Measurements from ENCODE around the gene CACNA1E.
"Not testable (repeated sequence)": the region's sequence is repeated elsewhere in the genome, so short reads cannot be mapped to it uniquely, and the experiment has no call there.

The CACNA1E gene

DNA sequence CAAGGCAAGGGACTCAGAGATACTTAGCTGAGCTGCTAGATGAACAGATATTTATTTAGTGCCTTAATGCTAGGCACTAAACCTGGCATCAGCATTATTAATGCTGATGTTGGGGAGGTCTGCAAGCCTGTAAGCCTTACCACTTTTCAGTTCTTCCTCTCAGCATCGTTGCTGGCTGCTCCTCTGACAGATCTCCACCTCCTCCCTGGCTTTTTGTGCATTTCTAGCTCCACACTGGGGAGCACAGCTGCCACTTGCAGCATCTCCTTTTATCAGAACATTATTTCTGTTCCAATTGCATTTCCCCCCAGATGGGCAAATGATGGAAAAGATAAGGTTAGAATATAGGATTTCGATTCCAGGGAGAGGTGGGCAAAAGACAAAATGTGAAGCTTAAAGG, 34.8 kb downstream of the CACNA1E start:
- no peak for DNase-seq

- no peak for DNase-seq
Observed at GRCh38 chr1:181522864-181523263, 39.5 kb downstream of the CACNA1E start.

DNA sequence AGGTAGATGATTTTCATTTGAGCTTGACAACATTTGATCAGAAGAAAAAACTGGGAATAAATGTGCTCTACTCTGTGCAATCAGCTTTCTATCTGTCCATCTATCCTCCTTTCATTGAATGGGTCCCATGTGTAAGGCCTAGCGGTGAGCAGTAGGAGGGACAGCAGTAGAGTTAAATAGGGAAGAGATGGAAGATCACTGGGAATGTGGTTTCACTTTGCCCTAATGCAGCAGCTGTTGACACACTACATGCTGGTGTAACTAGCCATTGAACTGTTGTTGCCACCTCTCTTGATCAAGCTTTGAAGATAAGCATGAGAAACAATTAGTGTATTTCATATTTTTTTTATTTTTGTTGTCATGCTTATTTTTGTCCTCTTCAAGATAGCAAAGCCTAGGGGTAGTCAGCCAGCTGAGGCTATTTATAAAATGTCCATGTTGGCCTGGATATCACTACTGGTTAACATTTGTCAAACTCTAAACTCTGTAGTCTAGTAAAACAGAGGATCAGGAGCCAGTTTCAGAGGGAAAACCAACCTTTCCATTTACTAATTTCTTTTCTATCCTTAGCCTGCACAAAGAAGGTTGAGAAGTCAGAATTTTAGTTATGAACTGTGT, 41.9 kb downstream of the CACNA1E start:
- DNase-seq, result no peak

DNA sequence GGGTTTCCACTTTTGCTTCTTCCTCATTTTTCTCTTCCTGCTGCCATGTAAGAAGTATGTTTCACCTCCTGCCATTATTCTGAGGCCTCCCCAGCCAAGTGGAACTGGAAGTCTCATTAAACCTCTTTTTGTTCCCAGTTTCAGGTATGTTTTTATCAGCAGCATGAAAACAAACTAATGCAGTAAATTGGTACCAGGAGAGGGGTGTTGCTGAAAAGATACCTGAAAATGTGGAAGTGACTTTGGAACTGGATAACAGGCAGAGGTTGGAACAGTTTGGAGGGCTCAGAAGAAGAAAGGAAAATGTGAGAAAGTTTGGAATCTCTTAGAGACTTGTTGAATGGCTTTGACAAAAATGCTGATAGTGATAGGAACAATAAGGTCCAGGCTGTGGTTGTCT, 44.9 kb downstream of the CACNA1E start:
- not testable (repeated sequence) for DNase-seq

DNA sequence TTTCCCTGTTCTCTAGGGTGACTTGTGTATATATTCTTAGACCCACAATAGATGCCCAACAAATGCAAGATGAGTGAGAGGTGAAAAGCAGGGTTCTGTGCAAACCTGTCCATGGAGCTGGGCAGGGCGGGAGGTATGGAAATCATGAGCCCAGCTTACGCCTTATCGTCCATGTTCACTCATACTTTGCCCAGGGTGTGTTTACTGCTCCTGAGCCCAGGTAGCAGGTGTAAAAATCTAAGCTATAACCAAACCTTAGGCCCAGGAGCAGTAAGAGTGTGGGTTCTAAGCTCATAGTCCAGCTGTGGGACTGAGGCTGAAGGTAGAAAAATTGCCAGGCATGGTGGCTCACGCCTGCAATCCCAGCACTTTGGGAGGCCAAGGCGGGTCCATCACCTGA, 48.1 kb downstream of the CACNA1E start:
- no peak for DNase-seq

DNA sequence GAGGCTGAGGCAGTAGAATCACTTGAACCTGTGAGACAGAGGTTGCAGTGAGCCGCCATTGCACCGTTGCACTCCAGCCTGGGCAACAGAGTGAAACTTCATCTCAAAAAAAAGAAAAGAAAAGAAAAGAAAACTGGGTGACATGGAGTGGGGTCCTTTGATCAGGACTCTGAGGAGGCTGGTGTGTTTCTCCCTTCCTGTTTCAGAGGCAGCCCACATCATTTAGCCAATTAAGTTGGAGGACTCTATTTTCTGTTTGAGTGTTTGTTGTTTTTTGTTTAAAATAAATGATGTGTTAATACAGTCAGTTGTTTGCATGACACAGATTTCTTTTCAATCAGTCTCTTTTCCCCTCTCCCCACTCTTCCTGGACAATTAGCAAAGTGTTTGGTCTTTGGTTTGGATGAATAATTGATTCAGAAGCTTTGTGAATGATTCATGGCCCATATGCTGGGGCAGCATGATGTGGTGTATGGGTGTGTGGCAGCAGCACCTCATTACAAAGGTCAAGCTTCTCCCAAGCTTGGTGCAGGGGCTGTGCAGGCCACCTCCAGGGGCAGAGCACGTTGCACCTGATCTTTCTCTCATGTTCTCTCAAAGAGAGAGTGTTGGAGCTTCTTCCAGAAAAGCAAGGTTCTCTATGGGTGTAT, 48.8 kb downstream of the CACNA1E start:
- no peak for DNase-seq

GRCh38 chr1:181538836-181539235, 55.5 kb downstream of the CACNA1E start:
- no peak for DNase-seq

DNA sequence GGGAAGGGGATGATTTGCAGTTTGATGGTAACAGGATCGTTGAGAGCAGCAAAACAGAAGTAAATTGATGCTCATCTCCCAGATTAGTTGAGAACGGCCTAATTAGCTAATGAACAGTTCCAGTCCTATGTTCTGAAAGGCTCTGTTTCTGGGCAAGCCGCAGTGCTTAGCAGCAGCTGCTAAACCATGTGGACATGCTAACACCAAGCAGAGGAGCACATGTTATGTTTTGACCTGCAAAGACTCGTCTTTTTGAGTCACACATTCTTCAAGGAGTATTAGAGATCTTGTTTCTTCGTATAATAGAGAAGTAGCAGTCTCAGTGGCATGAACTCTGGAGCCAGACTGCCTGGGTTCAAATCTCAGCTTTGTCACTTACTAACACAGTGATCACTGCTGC, 58.1 kb downstream of the CACNA1E start:
- no peak for DNase-seq

- no peak for DNase-seq
Observed at GRCh38 chr1:181541947-181542346, 58.6 kb downstream of the CACNA1E start.

DNA sequence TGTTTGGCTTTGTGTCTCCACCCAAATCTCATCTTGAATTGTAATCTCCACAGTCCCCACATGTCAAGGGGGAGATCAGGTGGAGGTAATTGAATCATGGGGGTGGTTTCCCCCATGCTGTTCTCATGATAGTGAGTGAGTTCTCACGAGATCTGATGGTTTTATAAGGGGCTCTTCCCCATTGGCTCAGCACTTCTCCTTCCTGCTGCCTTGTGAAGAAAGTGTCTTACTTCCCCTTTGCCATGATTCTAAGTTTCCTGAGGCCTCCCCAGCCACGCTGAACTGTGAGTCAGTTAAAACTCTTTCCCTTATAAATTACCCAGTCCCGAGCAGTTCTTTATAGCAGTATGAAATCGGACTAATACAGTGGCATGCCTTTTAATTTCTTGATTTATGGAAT, 59.1 kb downstream of the CACNA1E start:
- DNase-seq, result not testable (repeated sequence)

- no peak for DNase-seq
Observed at GRCh38 chr1:181545395-181545794, 62.1 kb downstream of the CACNA1E start.

GRCh38 chr1:181548497-181548896, 65.2 kb downstream of the CACNA1E start:
- no peak for DNase-seq

- no peak for DNase-seq
Observed at GRCh38 chr1:181551249-181551648, 67.9 kb downstream of the CACNA1E start.

DNA sequence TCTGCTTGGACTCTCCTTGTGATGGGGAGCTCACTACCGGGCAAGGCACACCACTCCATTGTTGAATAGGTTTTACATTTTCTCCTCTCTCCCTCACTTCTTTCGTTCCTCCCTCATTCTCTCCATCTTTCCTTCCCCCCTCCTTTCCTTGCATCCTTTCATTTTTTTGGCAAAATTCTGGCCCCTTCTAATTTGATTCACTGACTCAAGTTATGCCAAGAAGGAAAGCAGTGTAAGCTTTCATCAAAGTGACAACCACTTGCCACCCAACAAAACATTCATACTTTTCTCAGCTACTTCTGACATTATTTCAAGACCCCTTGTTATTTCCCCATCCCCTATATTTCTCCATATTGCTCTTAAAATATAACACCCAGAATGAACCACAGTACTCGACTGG, 68.4 kb downstream of the CACNA1E start:
- DNase-seq, result no peak

DNA sequence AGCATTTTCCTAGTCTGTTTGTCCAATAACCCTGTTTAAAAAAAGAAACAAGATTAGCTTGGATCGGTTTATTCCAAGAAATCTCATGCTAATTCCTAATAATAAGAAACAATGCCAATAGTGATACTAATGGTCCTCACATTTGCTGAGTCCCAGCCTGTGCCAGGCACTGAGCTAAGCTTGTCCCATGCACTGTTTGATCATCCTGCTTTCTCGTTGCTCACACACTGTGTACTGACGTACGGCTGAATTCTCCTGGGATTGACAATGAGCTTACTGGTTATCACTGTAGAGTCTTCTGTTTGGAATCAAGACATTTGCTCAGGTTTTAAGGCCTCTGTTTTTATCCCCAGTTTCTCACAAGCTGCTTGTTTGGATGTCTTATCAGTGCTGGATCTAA, 71.1 kb downstream of the CACNA1E start:
- DNase-seq, result no peak

- DNase-seq, result no peak
Observed at GRCh38 chr1:181556631-181557030, 73.3 kb downstream of the CACNA1E start.

- DNase-seq, result no peak
Observed at GRCh38 chr1:181557313-181557712, 74.0 kb downstream of the CACNA1E start.

DNA sequence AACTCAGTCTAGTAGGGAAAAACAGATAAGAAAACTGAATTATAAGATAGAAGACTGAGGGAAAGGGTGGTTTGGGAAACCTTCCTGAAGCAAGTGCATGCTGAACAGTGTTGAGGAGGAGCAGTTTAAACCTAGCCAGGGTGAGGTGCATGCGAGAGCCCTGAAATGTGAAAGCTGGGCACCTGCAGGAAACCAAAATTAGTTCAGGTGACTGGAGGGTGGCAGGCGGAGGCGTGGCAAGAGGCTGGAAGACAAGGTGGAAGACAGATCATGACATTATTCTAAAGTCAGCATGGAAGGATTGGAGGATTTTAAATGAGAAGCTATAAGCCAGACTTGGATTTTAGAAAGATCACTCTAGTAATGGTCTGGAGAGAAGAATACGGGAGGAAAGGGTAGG, 75.1 kb downstream of the CACNA1E start:
- no peak for DNase-seq

- no peak for DNase-seq
Observed at GRCh38 chr1:181559142-181559541, 75.8 kb downstream of the CACNA1E start.

DNA sequence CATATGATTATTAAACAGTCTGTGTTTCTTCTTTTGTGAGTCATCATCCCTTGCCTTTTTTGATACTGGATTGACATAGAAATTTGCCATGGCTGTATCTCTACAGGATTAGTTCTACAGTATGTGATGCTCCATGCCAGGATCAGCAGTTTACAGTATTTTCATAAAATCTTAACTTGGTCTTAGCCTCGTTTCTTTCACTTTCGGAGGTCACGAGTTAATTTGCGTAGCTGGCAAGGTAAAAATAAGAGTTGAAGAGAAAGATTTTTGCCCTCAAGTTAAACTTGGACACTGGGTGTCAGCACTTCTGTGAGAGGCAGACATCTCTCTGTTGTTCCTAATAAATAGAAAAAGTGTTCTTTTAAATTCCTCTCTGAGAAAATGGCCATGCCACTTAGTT, 79.1 kb downstream of the CACNA1E start:
- no peak for DNase-seq

DNA sequence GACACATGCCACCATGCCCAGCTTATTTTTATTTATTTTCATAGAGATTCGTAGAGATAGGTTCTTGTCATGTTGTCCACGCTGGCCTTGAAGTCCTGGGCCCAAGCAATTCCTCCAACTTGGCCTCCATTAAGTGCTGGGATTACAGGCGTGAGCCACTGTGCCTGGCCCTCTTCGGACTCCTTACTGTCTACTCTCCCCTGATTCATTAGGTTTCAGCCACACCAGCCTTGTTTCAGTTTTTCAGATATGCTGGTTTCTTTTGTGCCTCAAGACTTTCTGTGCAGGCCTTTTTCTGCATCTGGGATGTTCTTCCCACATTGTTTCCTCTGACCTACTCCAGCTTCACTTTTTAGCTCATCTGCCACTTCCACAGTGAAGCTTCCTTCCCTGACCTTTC, 85.4 kb downstream of the CACNA1E start:
- DNase-seq, result no peak

GRCh38 chr1:181577475-181577874, 94.2 kb downstream of the CACNA1E start:
- DNase-seq, result no peak

DNA sequence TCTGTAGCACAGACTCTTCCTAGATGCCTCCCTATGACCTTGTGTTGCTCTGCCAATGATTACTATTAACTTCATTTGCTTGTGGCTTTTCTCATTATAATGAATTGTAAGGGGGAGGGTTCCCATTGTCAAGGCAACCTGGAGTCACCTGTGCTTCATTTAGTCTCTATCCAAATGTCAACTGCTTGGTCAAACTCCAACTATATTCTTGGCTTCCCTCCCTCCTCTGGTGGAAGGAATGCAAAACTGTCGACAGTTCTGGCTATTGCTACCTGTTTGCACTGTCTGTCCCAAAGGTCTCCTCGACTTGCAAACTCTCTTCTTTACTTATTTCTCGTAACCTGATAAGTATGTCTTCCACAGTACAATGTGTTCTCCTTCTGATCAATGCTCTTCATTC, 100.3 kb downstream of the CACNA1E start:
- no peak for DNase-seq

DNA sequence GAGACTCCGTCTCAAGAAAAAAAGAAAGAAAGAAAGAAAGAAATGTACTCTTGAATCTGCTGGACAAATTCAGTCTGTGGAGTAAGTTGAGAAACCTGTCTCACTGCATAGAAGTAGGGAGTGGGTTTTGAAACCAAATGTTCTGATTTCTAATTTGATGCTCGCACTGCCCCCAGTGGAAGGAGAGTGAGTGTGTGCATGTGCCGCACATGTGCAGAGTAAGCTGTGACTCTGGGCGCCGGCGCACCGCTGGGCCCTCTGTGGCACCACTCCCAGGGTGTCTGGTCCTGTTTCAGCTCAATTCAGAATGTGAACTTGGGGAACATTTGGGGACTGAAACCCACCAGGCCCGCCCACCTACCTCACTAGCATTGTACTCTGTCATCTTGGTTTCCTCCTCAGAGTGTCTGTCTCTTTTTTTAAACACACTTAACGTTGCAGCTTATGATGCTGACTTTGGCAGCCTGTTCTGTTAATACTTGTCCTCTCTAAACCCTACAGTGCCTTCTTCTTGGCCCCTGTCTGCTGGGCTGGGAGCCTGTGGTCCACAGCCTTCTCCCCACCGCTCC, 104.6 kb downstream of the CACNA1E start:
- DNase-seq, result no peak

DNA sequence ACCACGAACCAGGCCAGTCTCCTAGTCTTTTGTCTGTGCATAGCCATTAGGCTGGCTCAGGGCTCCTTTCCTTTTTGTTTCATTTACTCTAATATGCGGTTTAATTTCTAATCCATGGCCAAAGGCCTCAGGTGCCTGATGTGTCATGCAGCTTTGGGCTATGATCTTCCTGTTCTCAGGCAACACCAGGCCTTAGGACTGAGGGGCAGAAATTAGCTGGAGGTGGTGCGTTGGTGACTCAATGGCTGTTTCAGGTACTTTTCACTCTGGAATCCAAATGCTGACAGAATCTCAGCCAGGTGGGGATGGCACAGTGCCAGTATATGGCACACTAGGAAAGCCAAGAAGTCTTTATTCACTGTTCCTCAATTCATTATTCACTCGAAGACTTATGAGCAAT, 105.3 kb downstream of the CACNA1E start:
- no peak for DNase-seq
